ENCODE data around the gene IZUMO4. TPM values are rescaled to one million over a fixed set of nuclear protein-coding genes. Genes with fewer than 3 reads are reported as not detected.

IZUMO4 gene
- total RNA-seq, 4 donors from 2014 or later = 2.1 to 8.1 (median 6.4) TPM

DNA sequence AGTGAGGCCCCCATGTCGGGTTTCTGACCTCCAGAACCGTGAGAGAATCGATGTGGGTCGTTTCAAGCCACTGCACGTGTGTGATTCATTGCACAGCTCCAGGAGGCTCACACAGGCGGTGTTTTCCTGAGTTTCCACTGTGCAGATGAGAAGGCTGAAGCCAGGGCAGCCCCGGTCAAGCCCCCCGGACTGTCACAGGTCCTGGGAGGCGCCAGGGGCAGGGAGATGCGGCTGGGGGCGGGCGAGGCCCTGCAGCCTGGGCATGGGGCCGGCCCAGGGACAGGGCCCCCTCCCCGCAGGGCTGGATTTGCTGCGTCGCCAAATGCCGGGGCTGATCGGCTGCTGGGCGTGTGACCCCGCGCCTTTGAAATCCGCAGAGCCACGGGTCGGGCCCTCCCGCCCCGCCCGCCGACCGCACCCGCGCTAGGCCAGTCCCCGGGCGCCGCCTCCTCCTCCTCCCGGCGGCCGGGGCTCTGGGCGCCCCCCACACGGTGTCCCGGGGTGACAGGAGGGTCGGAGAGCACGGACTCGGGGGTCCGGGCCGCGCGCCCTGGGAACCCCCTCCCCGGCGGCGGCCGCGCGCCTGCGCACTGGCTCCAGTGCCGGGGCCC is 35.7 kb upstream of the IZUMO4 start:
- peak overlapping the region; percentile 100 for H3K27ac ChIP-seq
- H3K36me3 ChIP-seq = no peaks in the 10 kb centered on the region
- WGBS = 0% methylated on average over 3 of the region's 55 CpGs
- peak overlapping the region; percentile 66 for H3K4me3 ChIP-seq
- no peaks in the 10 kb centered on the region for H3K9me3 ChIP-seq
- DNase-seq (ENCODE audit: low spot score in 2 of 2) = peak in 1 of 2 donors; percentile 88
- peak in 1 of 2 donors; percentile 79 for TF ChIP-seq POLR2A (IDR thresholded peaks at IDR 0.05)
- TF ChIP-seq, protein P1, sequence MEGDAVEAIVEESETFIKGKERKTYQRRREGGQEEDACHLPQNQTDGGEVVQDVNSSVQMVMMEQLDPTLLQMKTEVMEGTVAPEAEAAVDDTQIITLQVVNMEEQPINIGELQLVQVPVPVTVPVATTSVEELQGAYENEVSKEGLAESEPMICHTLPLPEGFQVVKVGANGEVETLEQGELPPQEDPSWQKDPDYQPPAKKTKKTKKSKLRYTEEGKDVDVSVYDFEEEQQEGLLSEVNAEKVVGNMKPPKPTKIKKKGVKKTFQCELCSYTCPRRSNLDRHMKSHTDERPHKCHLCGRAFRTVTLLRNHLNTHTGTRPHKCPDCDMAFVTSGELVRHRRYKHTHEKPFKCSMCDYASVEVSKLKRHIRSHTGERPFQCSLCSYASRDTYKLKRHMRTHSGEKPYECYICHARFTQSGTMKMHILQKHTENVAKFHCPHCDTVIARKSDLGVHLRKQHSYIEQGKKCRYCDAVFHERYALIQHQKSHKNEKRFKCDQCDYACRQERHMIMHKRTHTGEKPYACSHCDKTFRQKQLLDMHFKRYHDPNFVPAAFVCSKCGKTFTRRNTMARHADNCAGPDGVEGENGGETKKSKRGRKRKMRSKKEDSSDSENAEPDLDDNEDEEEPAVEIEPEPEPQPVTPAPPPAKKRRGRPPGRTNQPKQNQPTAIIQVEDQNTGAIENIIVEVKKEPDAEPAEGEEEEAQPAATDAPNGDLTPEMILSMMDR (IDR thresholded peaks at IDR 0.05) = no peak
- TF ChIP-seq POLR2AphosphoS5 (IDR thresholded peaks at IDR 0.05) = no peak
- no peak for TF ChIP-seq EP300 (IDR thresholded peaks at IDR 0.05)
- H3K4me1 ChIP-seq = peaks cover 72% of the 10 kb centered on the region
- H3K27me3 ChIP-seq = no peaks in the 10 kb centered on the region

DNA sequence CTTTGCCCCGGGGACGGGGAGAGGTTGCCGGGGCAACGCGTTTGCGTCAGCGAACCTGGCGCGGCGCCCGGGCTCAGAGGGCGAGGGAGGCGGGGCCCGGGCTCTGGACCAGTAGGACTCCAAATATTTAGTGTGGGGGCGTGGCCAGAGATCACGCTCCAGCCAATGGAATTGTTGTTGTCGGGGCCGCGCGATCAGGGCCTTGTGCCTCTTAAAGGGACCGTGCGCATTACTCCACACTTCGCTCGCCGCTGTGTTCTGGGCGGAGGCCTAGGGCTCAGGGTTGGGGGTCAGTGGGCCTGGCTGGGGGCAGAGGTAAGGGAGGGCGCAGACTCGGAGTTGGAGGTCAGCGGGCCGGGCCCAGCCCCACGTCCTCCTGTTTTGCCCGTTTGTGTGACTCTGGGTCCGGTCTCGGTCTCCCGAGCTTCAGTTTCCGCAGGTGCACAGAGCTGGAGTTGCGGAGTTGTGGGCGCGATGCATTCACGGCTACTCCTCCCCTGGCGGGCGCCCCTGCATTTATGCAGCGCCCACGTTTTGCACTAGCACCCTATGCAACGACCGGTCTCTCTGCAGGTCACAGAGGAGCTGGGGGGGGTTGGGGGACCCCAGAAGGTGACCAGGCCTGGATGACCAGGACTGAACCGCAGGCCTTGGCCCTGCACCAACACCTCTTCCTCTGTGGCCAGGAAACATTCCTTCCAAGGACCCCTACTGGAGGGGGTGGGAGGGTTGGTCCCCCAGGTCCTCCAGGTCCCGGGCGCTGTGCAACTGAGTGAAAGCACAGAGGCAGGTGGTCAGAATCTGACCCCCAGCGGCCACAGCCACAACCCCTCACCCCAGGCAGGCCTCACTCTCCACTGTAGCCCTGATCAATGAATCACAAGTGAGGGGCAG is 35.0 kb upstream of the IZUMO4 start:
- H3K4me1 ChIP-seq = peaks cover 64% of the 10 kb centered on the region
- no peaks in the 10 kb centered on the region for H3K36me3 ChIP-seq
- peak overlapping the region; percentile 100 for H3K27ac ChIP-seq
- H3K4me3 ChIP-seq = peak overlapping the region; percentile 66
- peak; percentile 100 for DNase-seq (ENCODE audit: low spot score in 2 of 2)
- TF ChIP-seq POLR2AphosphoS5 (IDR thresholded peaks at IDR 0.05) (peak in 1 of 3 donors; percentile 36), POLR2A (IDR thresholded peaks at IDR 0.05) (no peak), EP300 (IDR thresholded peaks at IDR 0.05) (no peak)
- H3K9me3 ChIP-seq = no peaks in the 10 kb centered on the region
- no peaks in the 10 kb centered on the region for H3K27me3 ChIP-seq
- 4% methylated on average over 38 of the region's 50 CpGs for WGBS

GRCh38 chr19:2062389-2062729 is 34.4 kb upstream of the IZUMO4 start:
- Histone ChIP-seq H3K27me3 (no peaks in the 10 kb centered on the region), H3K9me3 (no peaks in the 10 kb centered on the region), H3K4me1 (peaks cover 58% of the 10 kb centered on the region), H3K27ac (peak overlapping the region; percentile 100), H3K4me3 (peak overlapping the region; percentile 66), H3K36me3 (no peaks in the 10 kb centered on the region)
- WGBS = 66% methylated on average over 8 of the region's 10 CpGs
- DNase-seq (ENCODE audit: low spot score in 2 of 2) = peak in 1 of 2 donors; percentile 66
- TF ChIP-seq POLR2AphosphoS5 (IDR thresholded peaks at IDR 0.05) (no peak), POLR2A (IDR thresholded peaks at IDR 0.05) (no peak), EP300 (IDR thresholded peaks at IDR 0.05) (no peak)
- TF ChIP-seq, protein P1 (IDR thresholded peaks at IDR 0.05) = no peak

GRCh38 chr19:2062770-2063169 is 33.9 kb upstream of the IZUMO4 start:
- Histone ChIP-seq H3K4me3 (no peak overlapping the region), H3K27me3 (no peaks in the 10 kb centered on the region), H3K27ac (no peak overlapping the region), H3K4me1 (peaks cover 54% of the 10 kb centered on the region), H3K9me3 (no peaks in the 10 kb centered on the region), H3K36me3 (no peaks in the 10 kb centered on the region)
- no peak for DNase-seq (ENCODE audit: low spot score in 2 of 2)
- TF ChIP-seq POLR2A (IDR thresholded peaks at IDR 0.05) (no peak), EP300 (IDR thresholded peaks at IDR 0.05) (no peak), POLR2AphosphoS5 (IDR thresholded peaks at IDR 0.05) (no peak)
- TF ChIP-seq, protein P1 (IDR thresholded peaks at IDR 0.05) = no peak
- 86% methylated on average over 9 of the region's 9 CpGs for WGBS

DNA sequence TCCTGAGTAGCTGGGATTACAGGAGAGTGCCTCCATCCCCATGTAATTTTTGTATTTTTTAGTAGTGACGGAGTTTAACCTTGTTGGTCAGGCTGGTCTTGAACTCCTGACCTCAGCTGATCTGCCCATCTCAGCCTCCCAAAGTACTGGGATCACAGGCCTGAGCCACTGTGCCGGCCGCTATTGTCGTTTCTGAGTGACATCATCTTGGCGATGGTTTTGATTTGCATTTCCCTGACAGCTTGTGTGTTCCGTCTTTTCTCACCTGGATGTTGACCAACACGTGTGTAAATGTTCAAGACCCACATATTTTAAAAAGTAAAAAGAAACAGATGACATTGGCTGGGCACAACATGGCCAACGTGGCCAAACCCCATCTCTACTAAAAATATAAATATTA is 32.9 kb upstream of the IZUMO4 start:
- Histone ChIP-seq H3K4me3 (no peak overlapping the region), H3K9me3 (no peaks in the 10 kb centered on the region), H3K36me3 (no peaks in the 10 kb centered on the region), H3K4me1 (peaks cover 44% of the 10 kb centered on the region), H3K27me3 (no peaks in the 10 kb centered on the region), H3K27ac (no peak overlapping the region)
- TF ChIP-seq POLR2AphosphoS5 (IDR thresholded peaks at IDR 0.05) (no peak), POLR2A (IDR thresholded peaks at IDR 0.05) (no peak), EP300 (IDR thresholded peaks at IDR 0.05) (no peak)
- TF ChIP-seq, protein P1 (IDR thresholded peaks at IDR 0.05) = no peak
- WGBS = 79% methylated on average over 8 of the region's 8 CpGs
- DNase-seq (ENCODE audit: low spot score in 2 of 2) = peak in 1 of 2 donors; percentile 71
